Pulmonary artery endothelial cell (primary cell): ENCODE measurements around the gene XRCC5. TPM values are rescaled to one million over a fixed set of nuclear protein-coding genes. Genes with fewer than 3 reads are reported as not detected.

Experiments used
- DNase-seq: peaks from one replicate; pipeline ENCODE4 v3.0.0-alpha.2; 2011; ENCODE audit warnings: low read depth, low spot score
- total RNA-seq: library from RNA; depleted of rRNA; stranded (reverse); fragments of >200 nt; gene quantifications from 2 replicates; pipeline ENCODE4 v1.2.3, GENCODE V29; 2014

The XRCC5 gene
- total RNA-seq, 1 donor from 2014 or later, result 322 TPM

DNA sequence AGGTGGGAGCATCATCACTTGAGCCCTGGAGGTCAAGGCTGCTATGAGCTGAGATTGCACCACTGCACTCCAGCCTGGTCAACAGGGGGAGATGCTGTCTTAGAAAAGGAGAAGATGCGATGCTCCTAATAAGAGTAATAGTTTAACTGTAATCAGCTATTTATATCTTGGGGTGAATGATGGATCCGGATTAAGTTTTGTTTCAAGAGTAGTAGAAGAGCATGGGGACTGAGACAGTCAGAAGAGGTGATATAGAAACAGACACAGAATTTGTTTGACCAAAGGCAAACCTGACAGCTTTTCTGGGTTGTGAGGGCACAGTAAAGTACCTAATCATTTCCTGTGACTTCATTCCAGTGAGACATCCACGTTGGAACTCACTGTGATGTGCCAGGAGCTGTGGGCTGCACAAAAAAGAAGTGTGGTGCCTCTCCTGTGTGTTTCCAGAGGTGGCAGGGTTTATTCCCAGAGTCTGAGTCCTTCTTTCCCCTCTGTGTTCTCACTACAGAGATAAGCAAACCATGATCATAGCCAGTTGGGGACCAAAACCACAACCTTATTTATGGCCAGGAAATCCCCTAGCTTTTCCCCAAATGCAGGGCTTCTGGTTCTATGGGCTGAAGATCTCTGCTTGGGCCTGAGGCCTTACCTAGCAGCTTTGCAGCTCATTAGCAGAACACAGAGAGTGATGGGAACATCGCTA, 113.7 kb downstream of the XRCC5 start:
- no peak for DNase-seq

DNA sequence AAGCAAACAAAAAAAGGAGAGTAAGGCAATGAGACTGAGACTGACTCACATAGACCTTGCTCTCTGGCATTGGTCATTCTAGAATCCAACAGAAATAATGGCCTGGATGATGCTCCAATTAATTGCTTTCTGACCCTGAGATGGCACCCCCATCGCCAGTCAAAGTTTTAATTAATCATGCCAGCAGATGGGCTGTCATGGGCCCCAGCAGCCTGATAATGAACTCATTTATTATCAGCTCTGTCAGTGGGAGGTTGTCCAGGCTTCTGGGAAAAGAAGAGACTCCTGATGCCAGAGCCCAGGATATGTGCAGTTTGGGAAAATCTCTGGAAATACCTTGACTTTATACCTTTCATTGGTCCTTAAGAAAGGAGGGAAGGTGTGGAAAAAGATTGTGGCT, 115.2 kb downstream of the XRCC5 start:
- DNase-seq, result no peak

- no peak for DNase-seq
Measured at GRCh38 chr2:216229277-216229914, 120.2 kb downstream of the XRCC5 start.

- no peak for DNase-seq
Measured at GRCh38 chr2:216231867-216232266, 122.7 kb downstream of the XRCC5 start.

DNA sequence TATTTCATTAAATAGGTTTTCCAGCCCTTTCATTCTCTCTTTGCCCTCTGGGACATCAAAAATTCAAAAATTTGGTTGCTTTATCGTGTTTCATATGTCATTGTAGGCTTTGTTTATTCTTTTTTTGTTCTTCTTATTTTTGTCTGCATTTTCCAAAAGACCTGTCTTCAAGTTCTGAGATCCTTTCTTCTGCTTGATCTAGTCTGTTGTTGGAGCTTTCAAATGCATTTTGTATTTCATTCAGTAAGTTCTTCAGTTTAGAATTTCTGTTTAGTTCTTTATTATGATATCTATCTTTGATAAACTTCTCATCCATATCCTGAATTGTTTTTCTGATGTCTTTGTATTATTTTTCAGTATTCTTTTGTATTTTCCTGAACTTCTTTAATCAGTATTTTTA, 123.6 kb downstream of the XRCC5 start:
- no peak for DNase-seq

DNA sequence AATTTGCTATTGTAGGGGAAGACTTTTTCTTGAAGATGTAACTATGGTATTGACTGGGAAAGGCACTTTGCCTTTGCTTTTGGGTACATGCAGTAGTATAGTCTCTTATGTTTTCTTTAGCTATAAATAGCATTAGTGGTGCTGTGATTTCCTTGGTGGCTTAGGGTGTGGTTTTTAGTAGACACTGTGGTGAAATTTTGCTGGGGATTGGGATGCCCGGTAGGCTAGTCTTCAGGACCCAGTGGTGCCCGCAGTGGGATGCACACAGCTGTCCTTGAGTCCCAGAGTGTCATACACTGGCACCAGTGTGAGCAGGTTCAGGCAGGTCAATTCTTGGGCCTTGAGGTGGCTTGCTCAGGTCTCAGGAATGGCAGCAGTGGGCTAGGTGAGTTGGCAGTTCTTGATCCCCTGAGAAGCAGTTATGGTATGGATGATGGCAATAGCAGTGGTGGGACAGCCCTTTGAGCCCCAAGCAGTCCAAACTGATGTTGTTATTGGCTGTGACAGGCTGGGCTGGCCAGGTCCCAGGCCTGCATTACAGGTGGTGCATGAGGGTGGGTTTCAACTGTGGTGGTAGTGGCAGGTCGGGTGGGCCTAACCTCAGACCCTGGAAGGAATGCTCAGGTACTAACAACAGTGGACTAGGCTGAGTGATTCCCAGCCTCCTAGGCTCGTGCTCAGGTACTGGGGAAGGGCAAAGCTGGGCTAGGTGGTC, 124.3 kb downstream of the XRCC5 start:
- no peak for DNase-seq

DNA sequence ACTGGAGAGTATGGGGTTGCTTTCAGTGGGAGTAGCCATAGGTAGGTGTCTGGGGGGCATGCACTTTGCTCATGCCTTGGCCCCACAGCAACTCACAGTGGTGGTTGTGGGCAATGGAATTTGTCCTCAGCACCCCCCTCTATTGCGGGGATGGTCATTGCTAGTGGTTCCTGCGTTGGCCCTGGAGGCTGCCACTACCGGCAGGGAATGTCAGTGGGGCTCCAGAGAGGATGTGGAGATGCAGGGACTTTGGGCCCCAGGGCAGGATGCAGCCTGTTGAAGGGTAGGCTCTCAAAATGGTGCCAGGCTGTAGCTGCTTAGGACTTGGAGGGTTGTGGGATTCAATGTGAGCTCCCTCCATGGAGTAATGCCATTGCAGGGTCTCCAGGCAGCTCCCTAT, 125.0 kb downstream of the XRCC5 start:
- DNase-seq, result no peak

- no peak for DNase-seq
Measured at GRCh38 chr2:216235462-216235861, 126.3 kb downstream of the XRCC5 start.

GRCh38 chr2:216235896-216236295, 126.7 kb downstream of the XRCC5 start:
- no peak for DNase-seq

GRCh38 chr2:216236486-216236885, 127.3 kb downstream of the XRCC5 start:
- no peak for DNase-seq

GRCh38 chr2:216242365-216242764, 133.2 kb downstream of the XRCC5 start:
- DNase-seq, result no peak

- no peak for DNase-seq
Measured at GRCh38 chr2:216243026-216243425, 133.9 kb downstream of the XRCC5 start.

GRCh38 chr2:216245391-216245975, 136.3 kb downstream of the XRCC5 start:
- no peak for DNase-seq

DNA sequence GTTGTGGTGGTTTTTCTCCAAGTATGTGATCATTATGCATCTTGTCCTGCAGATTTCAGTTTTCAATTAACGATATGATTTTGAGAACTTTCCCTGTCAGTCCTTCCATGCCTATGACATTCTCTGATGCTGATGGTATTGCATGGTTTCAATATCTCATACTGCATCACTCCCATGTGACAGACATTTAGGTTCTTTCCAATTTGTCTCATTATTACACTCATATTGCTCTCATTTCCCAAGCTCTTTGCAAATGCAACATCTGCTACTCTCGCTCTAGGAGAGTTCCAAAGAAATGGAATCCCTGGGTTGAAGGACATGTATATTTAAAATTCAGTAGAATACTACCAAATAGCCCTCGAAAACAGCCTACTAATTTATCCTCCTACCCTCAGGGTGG, 137.6 kb downstream of the XRCC5 start:
- DNase-seq, result no peak

Other genes starting within 250 kb of the XRCC5 start
- 5.1 and 6.7 TPM in 2 replicates for gene MREG, start 95.8 kb upstream of the XRCC5 start, total RNA-seq
- gene PECR, start 27.5 kb upstream of the XRCC5 start, total RNA-seq, result 6.9 and 11.8 TPM in 2 replicates
- 0.07 and 0.14 TPM in 2 replicates for gene TMEM169, start 27.4 kb upstream of the XRCC5 start, total RNA-seq